Stimulated activated naive B cell treated with anti-CD40 and anti-IgM and Interleukin-4, amounts not matched to agents 10 μg/mL and 1 μg/mL and 100 μg/mL, for 72 hours (primary cell): ENCODE results near the gene TRIP13.
A peak's percentile ranks its signal among the peaks of the same experiment; 100 is the strongest.

Source experiments
- ATAC-seq, 2 donors: fragments of 150-1000 bp; cut with Tn5 transposase; replicated peaks; 2 replicates each; pipeline ENCODE4 v1.10.0; 2021; ENCODE audit warnings: moderate library complexity in 1 of 2
- DNase-seq: peaks from one replicate; pipeline ENCODE4 v3.0.0; 2021
- H3K27ac Mint-ChIP-seq: one replicate; pipeline ENCODE4 v1.8.0; 2022; ENCODE audit warnings: mild to moderate bottlenecking, mixed read lengths
- H3K27me3 Mint-ChIP-seq, 2 donors: one replicate each; pipeline ENCODE4 v1.8.0; 2022; ENCODE audit warnings: mixed read lengths in 2 of 2
- H3K36me3 Mint-ChIP-seq, 2 donors: one replicate each; pipeline ENCODE4 v1.8.0; 2022; ENCODE audit warnings: mixed read lengths in 2 of 2, mild to moderate bottlenecking in 1 of 2
- H3K4me1 Mint-ChIP-seq, 2 donors: one replicate each; pipeline ENCODE4 v1.8.0; 2022; ENCODE audit warnings: mixed read lengths in 2 of 2, mild to moderate bottlenecking in 1 of 2
- H3K4me3 Mint-ChIP-seq, 2 donors: one replicate each; pipeline ENCODE4 v1.8.0; 2022; ENCODE audit warnings: mild to moderate bottlenecking in 2 of 2, mixed read lengths in 2 of 2, moderate library complexity in 1 of 2
- H3K9me3 Mint-ChIP-seq, 2 donors: one replicate each; pipeline ENCODE4 v1.8.0; 2022; ENCODE audit warnings: mixed read lengths in 2 of 2, mild to moderate bottlenecking in 1 of 2

TRIP13 gene

GRCh38 chr5:887947-888637, 4.6 kb upstream of the TRIP13 start:
- no peak for DNase-seq
- no peaks in the 10 kb centered on the region for H3K9me3 Mint-ChIP-seq
- H3K4me1 Mint-ChIP-seq, result peaks cover 9 to 20% of the 10 kb centered on the region in 2 donors
- no peak overlapping the region for H3K4me3 Mint-ChIP-seq
- peaks cover 33 to 59% of the 10 kb centered on the region in 2 donors for H3K36me3 Mint-ChIP-seq
- no peak for ATAC-seq
- H3K27ac Mint-ChIP-seq, result no peak overlapping the region
- no peaks in the 10 kb centered on the region for H3K27me3 Mint-ChIP-seq

- no peaks in the 10 kb centered on the region for H3K9me3 Mint-ChIP-seq
- peaks cover 28 to 54% of the 10 kb centered on the region in 2 donors for H3K36me3 Mint-ChIP-seq
- peaks cover 11 to 23% of the 10 kb centered on the region in 2 donors for H3K4me1 Mint-ChIP-seq
- ATAC-seq, result no peak
- H3K27me3 Mint-ChIP-seq, result no peaks in the 10 kb centered on the region
- DNase-seq, result no peak
- H3K27ac Mint-ChIP-seq, result no peak overlapping the region
- H3K4me3 Mint-ChIP-seq, result no peak overlapping the region
Observed at GRCh38 chr5:888638-889035, 4.0 kb upstream of the TRIP13 start.

GRCh38 chr5:889075-889710, 3.5 kb upstream of the TRIP13 start:
- H3K9me3 Mint-ChIP-seq, result no peaks in the 10 kb centered on the region
- ATAC-seq, result no peak
- no peak for DNase-seq
- H3K36me3 Mint-ChIP-seq, result peaks cover 24 to 52% of the 10 kb centered on the region in 2 donors
- no peaks in the 10 kb centered on the region for H3K27me3 Mint-ChIP-seq
- no peak overlapping the region for H3K4me3 Mint-ChIP-seq
- no peak overlapping the region for H3K27ac Mint-ChIP-seq
- H3K4me1 Mint-ChIP-seq, result peaks cover 14 to 27% of the 10 kb centered on the region in 2 donors

GRCh38 chr5:891117-891836, 1.4 kb upstream of the TRIP13 start:
- Mint-ChIP-seq H3K4me1 (peaks cover 14 to 21% of the 10 kb centered on the region in 2 donors), H3K4me3 (peak overlapping the region; percentile 86 to 90), H3K36me3 (peaks cover 16 to 46% of the 10 kb centered on the region in 2 donors), H3K27me3 (no peaks in the 10 kb centered on the region), H3K9me3 (no peaks in the 10 kb centered on the region), H3K27ac (peak overlapping the region; percentile 91)
- DNase-seq (no peak), ATAC-seq (no peak)

- no peaks in the 10 kb centered on the region for H3K9me3 Mint-ChIP-seq
- H3K36me3 Mint-ChIP-seq, result peaks cover 21 to 44% of the 10 kb centered on the region in 2 donors
- peak overlapping the region; percentile 86 to 90 for H3K4me3 Mint-ChIP-seq
- no peaks in the 10 kb centered on the region for H3K27me3 Mint-ChIP-seq
- DNase-seq (no peak), ATAC-seq (peak; percentile 19 to 26)
- H3K4me1 Mint-ChIP-seq, result peaks cover 14 to 21% of the 10 kb centered on the region in 2 donors
- H3K27ac Mint-ChIP-seq, result peak overlapping the region; percentile 91
Observed at GRCh38 chr5:891837-892393, 769 bp upstream of the TRIP13 start.

- Mint-ChIP-seq H3K27me3 (no peaks in the 10 kb centered on the region), H3K9me3 (no peaks in the 10 kb centered on the region), H3K4me3 (peak overlapping the region; percentile 74 to 90), H3K27ac (peak overlapping the region; percentile 20), H3K4me1 (peaks cover 14 to 21% of the 10 kb centered on the region in 2 donors), H3K36me3 (peaks cover 21 to 34% of the 10 kb centered on the region in 2 donors)
- ATAC-seq, result peak; percentile 7 to 12
- no peak for DNase-seq
Observed at GRCh38 chr5:893137-893506, 438 bp downstream of the TRIP13 start.

- no peak for DNase-seq
- H3K4me3 Mint-ChIP-seq, result peak overlapping the region; percentile 74 to 90
- ATAC-seq, result no peak
- no peaks in the 10 kb centered on the region for H3K27me3 Mint-ChIP-seq
- H3K27ac Mint-ChIP-seq, result no peak overlapping the region
- no peaks in the 10 kb centered on the region for H3K9me3 Mint-ChIP-seq
- peaks cover 14 to 21% of the 10 kb centered on the region in 2 donors for H3K4me1 Mint-ChIP-seq
- H3K36me3 Mint-ChIP-seq, result peaks cover 18 to 31% of the 10 kb centered on the region in 2 donors
Observed at GRCh38 chr5:893711-894110, 1.0 kb downstream of the TRIP13 start.

- ATAC-seq, result no peak
- Mint-ChIP-seq H3K27ac (no peak overlapping the region), H3K36me3 (peaks cover 26 to 27% of the 10 kb centered on the region in 2 donors)
Observed at GRCh38 chr5:900781-901180, 8.1 kb downstream of the TRIP13 start.

GRCh38 chr5:902129-902916, 9.6 kb downstream of the TRIP13 start:
- H3K27me3 Mint-ChIP-seq, result no peaks in the 10 kb centered on the region
- no peak overlapping the region for H3K27ac Mint-ChIP-seq
- peaks cover 5 to 8% of the 10 kb centered on the region in 2 donors for H3K4me1 Mint-ChIP-seq
- H3K4me3 Mint-ChIP-seq, result no peak overlapping the region
- H3K36me3 Mint-ChIP-seq, result peaks cover 24% of the 10 kb centered on the region in 2 donors
- H3K9me3 Mint-ChIP-seq, result no peaks in the 10 kb centered on the region
- DNase-seq (no peak), ATAC-seq (no peak)

More at GRCh38 chr5:900781-901180, 8.1 kb downstream of the TRIP13 start:
- Mint-ChIP-seq H3K27me3 (no peaks in the 10 kb centered on the region), H3K9me3 (no peaks in the 10 kb centered on the region), H3K4me1 (peaks cover 5 to 8% of the 10 kb centered on the region in 2 donors), H3K4me3 (no peak overlapping the region)
- DNase-seq, result no peak

- DNase-seq (no peak), ATAC-seq (no peak)
- H3K4me3 Mint-ChIP-seq, result no peak overlapping the region
- no peak overlapping the region for H3K27ac Mint-ChIP-seq
- H3K27me3 Mint-ChIP-seq, result no peaks in the 10 kb centered on the region
- peaks cover 5 to 8% of the 10 kb centered on the region in 2 donors for H3K4me1 Mint-ChIP-seq
- H3K36me3 Mint-ChIP-seq, result peaks cover 27 to 36% of the 10 kb centered on the region in 2 donors
- no peaks in the 10 kb centered on the region for H3K9me3 Mint-ChIP-seq
Observed at GRCh38 chr5:903756-904096, 11.0 kb downstream of the TRIP13 start.

- Mint-ChIP-seq H3K27ac (no peak overlapping the region), H3K4me3 (no peak overlapping the region), H3K9me3 (no peaks in the 10 kb centered on the region), H3K4me1 (peaks cover 5 to 8% of the 10 kb centered on the region in 2 donors), H3K36me3 (peaks cover 27 to 46% of the 10 kb centered on the region in 2 donors), H3K27me3 (no peaks in the 10 kb centered on the region)
- DNase-seq, result no peak
- no peak for ATAC-seq
Observed at GRCh38 chr5:905139-905642, 12.5 kb downstream of the TRIP13 start.

- Mint-ChIP-seq H3K4me1 (peaks cover 4 to 7% of the 10 kb centered on the region in 2 donors), H3K4me3 (no peak overlapping the region), H3K27ac (no peak overlapping the region), H3K9me3 (no peaks in the 10 kb centered on the region), H3K27me3 (no peaks in the 10 kb centered on the region), H3K36me3 (peaks cover 23 to 55% of the 10 kb centered on the region in 2 donors)
- no peak for ATAC-seq
- no peak for DNase-seq
Observed at GRCh38 chr5:907366-907910, 14.8 kb downstream of the TRIP13 start.

GRCh38 chr5:908172-908571, 15.5 kb downstream of the TRIP13 start:
- DNase-seq (no peak), ATAC-seq (no peak)
- Mint-ChIP-seq H3K36me3 (peaks cover 25 to 60% of the 10 kb centered on the region in 2 donors), H3K4me1 (no peaks in the 10 kb centered on the region), H3K9me3 (no peaks in the 10 kb centered on the region), H3K27me3 (no peaks in the 10 kb centered on the region), H3K27ac (no peak overlapping the region), H3K4me3 (no peak overlapping the region)
